Stimulated activated CD4-positive, alpha-beta T cell treated with anti-CD3 and anti-CD28 coated beads, Interleukin-1b, Interleukin-23, amount 100 ng/mL, for 24 hours (primary cell): Measurements from ENCODE around the gene LAMA2.

Source experiments
- DNase-seq, 4 experiments: peaks; one replicate each; pipeline ENCODE4 v3.0.0-alpha.2; 2020; ENCODE audit warnings: low read depth in 4 of 4, low spot score in 1 of 4

Gene LAMA2

DNA sequence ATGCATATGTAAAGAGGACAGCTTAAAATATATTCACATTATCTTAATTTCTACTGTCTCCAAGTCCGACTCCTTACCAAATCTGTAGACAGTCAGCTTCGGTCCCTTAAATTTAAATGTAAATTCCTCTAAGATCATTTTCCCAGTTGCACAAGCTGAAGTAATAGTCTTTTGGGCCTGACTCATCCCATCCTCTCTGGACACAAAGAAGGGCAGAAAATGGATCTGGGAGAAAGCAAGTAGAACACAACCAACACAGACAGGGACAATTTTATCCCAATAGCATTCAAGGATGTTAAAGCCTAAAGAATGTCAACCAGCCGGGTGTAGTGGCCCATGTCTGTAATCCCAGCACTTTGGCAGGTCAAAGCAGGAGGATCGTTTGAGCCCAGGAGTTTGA lies 598.8 kb downstream of the LAMA2 start:
- no peak for DNase-seq

DNA sequence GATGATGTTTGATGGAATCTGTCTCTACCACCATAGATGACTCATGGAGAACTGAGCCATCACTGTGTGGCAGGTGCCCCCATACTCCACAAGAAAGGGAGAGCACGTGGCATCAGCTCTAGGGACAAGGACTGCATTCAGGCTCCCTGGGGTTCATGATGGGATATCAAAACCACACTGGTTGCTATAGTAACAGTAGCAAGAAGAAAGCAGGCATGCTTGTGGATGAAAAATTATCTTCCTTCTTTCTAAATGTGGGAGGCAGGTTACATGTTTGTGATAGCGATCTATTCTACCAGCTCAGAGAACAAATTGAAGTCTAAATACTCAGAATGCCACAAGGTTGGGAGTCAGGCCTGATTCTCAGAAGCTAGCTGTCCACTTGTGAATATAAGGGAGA lies 602.8 kb downstream of the LAMA2 start:
- DNase-seq: no peak

DNA sequence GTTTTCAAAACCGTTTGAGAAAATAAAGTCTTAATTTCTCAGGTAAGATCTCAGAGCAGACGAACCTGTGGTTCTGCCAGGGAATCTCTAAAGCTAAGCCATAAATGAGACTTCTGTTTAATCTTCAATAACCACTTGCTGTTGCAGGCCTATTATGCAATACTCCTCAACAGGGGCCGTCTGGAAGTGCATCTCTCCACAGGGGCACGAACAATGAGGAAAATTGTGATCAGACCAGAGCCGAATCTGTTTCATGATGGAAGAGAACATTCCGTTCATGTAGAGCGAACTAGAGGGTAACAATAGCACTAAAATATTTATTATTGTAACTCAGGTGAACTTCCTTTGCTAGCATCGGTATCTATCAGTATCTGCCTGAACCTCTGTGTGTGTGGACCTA lies 603.4 kb downstream of the LAMA2 start:
- no peak for DNase-seq

DNA sequence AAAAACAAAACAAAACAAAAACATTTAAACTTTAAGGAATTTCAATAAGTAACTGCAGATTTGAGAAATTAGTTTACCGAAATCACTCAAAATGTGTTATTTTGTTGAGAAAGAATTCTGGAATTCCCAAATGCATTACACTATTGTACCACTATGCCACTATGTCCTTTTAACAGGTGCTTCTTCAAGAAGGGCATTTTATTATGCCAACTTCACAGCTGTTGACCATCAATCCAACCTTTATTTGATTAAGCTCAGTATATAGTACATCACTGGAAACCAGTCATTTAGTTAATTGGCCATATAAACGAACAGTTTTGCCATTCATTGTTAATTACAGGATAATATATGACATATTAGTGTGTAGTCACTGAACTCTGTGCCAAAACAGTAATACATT lies 605.4 kb downstream of the LAMA2 start:
- no peak for DNase-seq

DNA sequence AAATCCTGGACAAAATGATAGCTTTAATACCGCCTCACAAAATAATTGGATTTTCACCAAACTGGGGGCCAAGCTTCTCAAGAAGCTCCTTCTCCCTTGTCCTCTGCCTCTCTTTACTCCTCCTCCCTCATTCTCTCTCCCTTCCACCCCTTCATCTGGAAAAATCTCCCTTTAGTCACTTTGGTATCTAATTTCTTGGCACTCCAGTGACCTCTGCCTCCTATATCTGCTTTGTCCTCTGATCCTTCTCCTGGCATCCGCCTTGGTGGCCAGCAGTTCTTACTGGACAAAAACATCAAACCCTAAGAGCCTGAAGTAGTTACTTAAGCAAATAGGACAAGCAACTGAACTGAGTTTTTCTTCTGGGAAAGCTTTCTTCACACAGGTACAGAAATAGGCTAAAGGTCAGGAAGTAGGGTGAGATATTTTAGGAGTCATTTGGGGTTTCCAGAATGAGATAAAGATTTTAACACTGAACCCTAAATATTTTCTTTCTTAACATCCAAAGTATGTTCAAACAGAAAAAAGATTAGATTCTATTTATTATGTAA lies 606.4 kb downstream of the LAMA2 start:
- no peak for DNase-seq

DNA sequence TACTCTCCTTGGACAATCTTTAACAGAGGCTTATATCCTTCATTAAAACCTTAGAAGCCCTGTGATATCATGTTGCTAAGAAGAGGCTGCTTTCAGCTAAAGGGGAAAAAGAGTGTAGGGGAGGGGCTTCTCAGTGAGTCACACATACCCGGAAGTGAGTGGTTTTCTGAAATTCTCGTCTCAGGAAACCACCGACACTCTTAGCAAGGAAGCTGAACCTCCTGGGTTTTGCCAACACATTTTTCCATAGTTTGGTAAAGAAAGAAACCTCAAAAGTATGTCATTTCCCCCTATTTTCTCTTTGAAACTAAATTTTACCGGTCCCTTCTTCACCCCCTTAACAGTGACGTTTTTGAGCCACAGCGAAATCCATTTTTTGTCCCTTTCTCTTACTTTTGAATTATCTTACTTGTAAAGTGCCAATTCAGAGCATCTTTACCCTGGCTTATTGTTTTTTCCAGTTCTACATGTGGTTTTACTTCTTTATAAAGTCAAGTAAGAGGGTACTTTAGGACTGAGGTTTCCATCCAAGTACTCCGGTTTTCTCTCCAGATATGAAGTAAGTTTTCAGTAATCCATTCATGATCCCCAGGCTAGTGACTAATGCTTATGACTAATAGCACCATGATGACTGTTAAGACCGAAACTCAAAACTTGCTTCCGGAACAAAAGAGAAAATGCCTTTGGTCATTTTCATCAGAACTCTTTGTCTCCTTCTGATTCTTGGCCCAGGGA lies 607.8 kb downstream of the LAMA2 start:
- peak in 3 of 4 experiments; percentile 23 to 49 (median 32) for DNase-seq

DNA sequence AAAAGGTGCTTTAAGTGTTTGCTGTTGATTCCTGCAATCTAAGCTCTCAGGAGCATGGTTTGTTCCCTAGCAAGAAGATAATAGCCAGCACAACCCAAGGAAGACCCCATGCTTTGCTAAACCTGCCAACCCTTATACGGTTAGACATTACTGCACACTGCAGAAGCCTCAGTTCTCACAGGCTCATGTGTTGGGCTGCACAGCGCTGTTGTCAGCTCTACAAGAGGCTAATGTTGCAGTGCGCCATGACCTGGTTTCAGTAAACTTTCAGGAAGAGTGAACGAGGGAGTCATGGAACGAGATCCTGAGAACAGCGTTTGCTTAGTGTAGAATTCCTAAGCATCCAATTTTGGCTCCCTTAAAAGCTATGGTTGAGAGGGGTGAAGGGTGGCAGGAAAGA lies 608.5 kb downstream of the LAMA2 start:
- DNase-seq: no peak

DNA sequence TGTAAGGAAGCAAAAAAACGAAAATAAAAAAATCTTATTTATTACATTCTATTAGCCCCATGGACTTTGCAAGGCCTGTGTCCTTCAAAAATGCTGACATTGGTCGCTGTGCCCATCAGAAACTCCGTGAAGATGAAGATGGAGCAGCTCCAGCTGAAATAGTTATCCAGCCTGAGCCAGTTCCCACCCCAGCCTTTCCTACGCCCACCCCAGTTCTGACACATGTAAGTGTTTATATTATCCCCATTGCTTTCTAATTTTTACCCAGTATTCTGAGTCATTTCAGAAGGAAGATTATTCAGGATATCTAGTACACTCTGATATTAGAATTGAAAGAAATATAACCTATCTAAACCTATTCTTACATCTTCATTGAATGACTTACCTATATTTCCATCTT lies 609.3 kb downstream of the LAMA2 start:
- no peak for DNase-seq

DNA sequence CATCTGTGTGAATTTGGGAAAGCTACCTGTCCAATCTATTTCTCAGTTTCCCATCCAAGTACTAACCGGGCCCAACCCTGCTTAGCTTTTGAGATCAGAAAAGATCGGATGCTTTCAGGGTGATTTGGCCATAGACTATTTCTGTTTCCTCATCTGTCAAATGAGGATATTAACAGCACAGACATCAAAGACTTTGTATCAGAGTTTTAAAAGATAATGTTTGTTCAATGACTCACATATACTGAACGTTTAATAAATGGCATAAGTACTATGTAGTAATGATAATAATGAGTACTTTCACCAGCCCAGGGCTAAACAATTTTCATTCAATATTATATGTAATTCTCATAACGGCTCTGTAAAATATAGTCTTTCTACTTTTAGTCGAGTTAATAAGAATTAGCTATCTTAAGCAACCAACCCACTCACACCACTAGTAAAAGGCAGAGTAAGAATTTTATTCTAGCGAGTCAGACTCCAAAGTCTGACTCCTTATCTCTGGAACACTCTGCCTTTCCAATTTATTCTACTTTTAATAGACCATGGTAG lies 610.5 kb downstream of the LAMA2 start:
- DNase-seq: no peak

DNA sequence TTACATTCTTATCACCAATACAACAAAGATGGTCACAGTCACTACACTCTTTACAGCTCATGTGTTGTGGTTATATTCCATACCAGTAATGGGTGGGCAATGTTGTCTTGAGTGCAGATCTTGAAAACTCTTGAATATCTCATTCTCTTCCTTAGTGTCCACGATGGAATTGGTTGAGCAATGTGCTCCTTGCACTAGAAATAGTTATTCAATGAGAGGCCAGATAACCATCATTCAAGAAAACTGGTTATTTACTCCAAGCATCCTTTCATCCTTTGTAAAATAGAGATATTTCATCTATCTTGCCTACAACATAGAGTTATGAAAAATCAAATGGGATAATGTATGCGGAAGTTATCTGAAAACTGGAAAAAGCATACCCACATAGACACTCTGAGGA lies 611.2 kb downstream of the LAMA2 start:
- no peak for DNase-seq

DNA sequence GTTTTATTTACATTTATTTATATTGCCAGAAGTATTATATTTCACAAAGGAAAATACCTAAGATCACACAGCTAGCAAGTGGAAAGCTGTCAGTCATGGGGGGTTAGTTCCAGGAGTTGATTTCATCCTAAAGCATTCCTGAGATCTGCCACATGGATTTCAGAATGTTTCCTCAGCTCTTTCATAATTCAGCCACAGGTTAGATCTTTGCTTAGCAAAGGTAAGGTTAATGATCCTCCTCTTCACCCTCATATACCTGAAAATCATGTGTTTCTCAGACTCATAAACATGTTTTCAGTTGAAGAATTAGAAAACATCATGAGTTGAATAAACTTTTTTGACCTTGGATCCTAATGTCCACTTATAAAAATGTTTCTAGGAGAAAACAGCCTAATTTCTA lies 611.6 kb downstream of the LAMA2 start:
- DNase-seq: no peak

DNA sequence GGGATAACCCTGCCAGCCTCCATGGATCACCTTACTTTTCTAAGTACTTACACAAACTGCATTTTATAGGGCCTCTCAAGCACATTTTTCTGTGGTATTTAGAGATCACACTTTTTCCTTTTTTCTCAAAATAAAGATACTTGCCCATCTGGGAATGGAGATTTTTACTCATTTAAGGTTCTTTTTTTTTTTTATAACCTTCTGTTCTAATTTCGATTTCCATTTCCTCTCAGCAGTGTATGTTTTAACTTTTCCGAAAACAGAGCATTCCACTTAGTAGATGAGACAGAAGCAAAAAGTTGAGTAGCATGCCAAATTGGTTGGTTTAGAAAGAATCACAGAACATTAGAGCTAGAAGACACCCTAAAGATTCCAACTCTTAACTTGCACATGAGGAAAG lies 612.7 kb downstream of the LAMA2 start:
- DNase-seq: no peak

DNA sequence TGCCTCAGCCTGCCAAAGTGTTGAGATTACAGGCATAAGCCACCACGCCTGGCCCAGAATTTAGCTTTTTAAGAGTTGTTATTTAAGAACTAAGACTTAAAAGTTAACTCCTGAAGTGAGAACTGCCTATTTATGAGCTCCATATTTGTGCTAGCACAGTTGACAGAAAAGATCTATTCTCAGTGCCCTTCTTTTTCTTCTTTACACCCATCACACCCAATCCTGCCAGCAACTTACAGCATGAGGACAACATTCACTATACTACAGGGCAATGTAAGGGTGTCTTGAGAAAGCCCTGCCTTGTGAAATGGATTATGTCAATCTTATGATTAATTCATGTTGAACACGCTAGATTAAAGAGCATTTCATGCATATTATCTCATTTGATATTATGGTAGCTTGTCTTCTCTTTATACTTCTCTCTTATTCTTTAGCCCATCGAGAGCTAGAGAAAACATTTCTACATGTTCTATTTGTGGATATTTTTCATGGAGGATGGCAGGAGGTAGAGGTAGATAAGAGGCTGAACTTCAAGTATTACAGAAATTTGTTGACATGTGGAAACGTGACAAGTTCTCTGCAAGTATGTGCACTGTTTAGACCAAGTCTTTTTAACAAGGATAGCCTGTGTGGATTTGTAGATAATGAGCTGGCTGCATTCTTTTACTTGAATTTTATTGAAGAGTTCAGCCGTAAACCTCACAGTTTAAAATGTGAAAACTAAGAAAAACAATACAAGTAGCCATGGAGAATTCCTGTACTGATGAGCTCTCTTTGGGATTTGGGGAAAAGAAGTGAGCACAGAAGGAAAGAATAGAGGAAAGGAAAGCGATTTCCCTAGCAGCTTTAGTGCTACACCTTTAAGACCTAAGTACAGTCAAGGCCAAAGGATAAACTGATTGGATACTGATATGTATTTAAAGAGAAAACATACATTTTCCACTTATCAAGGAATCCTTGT lies 614.8 kb downstream of the LAMA2 start:
- DNase-seq: no peak

DNA sequence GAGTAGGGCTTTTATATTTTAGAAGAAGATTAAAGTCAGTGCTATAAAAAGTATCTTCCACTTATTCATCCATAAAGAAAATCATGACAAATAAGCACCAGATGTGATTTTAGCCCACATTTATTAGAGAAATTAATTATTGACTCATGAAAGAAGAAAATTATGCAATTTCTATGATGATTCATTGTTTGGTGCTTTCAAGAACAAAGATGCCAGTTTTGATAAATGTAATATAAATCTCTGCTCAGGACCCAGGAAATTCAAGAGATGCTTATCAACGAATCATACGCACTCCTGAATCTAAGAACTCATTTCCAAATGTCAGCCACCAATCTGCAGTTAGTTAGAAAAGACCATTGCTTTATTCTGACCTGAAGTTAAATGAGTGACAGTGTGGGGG lies 615.6 kb downstream of the LAMA2 start:
- no peak for DNase-seq

DNA sequence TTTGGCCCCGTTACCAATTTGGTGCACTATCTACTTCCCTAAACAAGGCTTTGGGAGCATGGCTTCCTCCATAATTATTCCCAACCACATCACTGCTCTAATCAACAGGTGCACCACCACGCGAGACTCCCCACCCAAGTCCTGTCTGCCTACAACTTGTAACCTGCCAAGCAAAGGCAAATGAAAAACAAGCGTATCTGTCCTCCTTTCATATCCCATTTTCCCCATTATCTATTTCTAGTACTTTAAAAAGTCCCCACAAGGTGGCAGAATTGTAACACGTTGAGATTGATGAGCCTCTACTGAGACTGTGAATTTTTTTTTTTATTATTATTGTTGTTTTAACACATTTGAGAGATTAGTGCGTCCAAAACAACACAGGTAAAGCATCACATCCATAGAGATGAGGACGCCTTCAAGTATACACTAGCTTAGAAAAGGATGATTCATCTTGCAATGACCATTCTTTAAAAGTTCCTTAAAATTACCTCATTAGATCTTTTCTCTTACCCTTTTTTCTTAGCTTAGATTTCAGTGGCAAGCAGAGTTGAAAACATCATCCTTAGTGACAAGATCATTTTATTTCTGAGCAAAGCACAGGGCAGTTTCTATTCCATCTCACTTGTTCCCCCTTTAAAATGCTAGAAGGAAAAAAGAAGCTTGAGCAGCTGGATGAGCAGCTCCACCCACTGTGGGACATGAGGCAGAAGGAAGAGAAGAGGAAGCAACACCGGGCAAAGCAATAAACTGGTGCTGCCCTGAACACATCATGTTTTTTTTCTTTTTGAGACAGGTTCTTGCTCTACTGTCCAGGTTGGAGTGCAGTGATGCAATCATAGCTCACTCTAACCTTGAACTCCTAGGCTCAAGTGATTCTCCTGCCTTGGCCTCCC lies 616.3 kb downstream of the LAMA2 start:
- DNase-seq: no peak

DNA sequence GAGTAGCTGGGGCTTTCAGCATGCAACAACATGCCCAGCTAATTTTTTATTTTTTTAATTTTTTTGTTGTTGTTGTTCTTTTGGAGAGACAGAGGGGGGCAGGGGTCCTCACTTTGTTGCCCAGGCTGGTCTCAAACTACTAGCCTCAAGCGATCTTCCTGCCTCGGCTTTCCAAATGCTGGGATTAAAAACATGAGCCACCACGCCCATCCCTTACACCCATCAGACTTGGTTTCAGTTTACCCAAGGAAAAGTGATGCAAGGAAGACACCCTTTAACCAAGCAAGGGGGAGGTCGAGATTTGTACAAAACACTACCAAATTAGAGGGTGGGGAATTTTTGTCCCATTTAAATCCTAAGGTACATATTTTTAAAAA lies 616.9 kb downstream of the LAMA2 start:
- no peak for DNase-seq

DNA sequence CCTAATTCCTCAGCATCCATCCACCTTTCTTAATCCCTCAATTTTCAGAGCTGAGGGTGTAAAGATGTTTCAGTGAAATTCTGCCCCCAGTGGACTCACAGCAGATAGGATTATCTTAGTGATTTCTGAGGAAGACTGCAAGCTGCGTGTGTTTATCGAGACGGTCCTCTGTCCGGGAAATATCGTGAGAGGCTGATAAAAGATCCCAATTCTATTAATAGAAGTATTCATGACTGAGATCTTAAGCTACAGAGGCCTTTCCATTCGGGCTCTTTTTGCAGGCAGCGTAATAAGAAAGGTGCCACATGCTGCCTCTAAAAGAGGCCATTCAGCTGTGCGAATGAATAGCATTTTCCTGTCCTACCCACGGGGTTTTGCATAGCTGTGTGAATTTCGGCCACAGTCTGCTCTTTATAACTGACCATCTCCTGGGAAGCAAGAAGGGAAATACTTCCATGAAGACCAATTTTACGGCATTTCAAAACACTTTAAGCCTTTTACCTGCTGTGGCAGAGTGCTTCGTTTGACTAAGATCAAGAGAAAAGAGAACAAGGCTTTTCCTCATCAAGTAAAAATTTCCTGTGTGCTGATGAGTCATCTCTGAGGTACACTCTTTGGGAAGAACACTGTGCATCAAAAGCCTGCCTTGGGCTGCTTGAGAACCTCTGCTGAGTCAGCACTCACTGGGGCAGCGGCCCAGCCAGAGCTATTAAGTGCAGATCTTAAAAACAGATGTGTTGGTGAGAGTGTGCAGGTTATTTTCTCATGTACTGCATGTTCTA lies 618.2 kb downstream of the LAMA2 start:
- DNase-seq: peak in 1 of 4 experiments; percentile 21

DNA sequence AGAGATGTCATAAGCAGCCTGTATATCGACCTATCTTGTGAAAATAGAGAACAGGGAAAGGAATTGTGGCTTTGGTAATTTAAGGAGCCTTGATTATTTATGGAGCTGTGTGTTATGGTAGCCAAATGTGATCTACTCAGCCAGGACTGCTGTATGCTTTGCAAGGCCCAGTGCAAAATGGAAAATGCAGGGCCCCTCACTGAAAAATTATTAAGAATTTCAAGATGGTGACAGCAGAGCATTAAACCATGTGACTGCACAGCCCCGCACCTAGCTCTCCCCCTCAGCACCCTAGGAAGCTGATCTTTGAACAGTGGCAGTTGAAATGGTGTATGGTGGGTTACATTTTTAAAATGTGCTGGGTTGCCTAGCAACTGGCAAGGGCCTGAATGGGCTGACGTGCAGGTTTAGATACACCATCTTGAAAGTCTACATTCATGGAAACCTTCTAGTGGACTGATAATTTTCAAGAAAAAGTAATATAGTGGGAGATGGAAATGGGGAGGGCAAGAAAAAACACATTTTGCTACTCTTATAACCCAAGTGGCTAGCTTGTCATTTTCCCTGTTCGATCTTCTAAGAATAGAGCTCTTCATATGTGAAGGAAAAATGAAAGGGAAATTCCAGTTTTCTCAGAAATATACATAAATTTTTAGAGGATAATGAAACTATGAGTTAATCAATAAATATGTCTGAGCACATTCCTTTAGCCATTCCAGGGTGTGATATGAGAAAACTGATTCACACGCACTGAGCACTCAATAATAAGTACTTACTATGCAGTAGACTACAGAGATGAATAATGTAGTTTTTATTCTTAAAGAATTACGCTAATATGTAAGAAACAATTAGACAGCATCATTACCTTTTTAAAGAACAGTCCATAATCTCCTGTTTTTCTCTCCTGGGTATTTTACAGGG lies 619.1 kb downstream of the LAMA2 start:
- DNase-seq: no peak

DNA sequence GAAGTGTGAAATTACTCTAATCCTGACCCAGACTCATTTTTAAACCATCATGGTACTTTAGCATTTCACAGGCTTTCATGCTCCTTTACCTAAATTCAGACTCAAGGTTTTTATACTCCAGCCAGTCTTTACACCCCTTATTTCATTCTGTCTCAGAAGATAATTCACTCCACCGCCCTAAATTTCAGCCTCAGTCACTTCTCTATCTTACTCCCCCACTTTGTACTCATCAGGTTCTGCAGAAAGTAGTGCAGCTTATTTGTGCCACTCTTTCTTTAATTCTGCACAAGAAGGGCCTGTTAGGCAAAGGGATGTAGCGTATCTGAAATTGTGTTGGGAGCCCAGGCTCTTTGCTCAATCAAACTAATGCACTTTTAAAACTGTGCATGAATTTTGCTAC lies 621.5 kb downstream of the LAMA2 start:
- DNase-seq: no peak
